Chondrocyte (in vitro differentiated cells): ENCODE results near the gene DIPK1B. TPM values are rescaled to one million over a fixed set of nuclear protein-coding genes. Genes with fewer than 3 reads are reported as not detected.

Source experiments
- DNase-seq: peaks from one replicate; pipeline ENCODE4 v3.0.0; 2021; ENCODE audit warnings: mixed read lengths, low spot score
- H3K27ac Mint-ChIP-seq: one replicate; pipeline ENCODE4 v1.8.0; 2021; ENCODE audit warnings: mild to moderate bottlenecking, moderate library complexity, mixed read lengths; ENCODE audit not compliant: unreplicated experiment
- H3K27me3 Mint-ChIP-seq: 2 replicates; pipeline ENCODE4 v1.8.0; 2021; ENCODE audit warnings: low read depth, mixed read lengths
- H3K36me3 Mint-ChIP-seq: 2 replicates; pipeline ENCODE4 v1.8.0; 2021; ENCODE audit warnings: low read depth, mixed read lengths
- H3K4me1 Mint-ChIP-seq: 2 replicates; pipeline ENCODE4 v1.8.0; 2021; ENCODE audit warnings: low read depth, mild to moderate bottlenecking, mixed read lengths
- H3K4me3 Mint-ChIP-seq: one replicate; pipeline ENCODE4 v1.8.0; 2021; ENCODE audit warnings: mild to moderate bottlenecking, moderate library complexity, mixed read lengths; ENCODE audit not compliant: unreplicated experiment
- H3K9me3 Mint-ChIP-seq: 2 replicates; pipeline ENCODE4 v1.8.0; 2021; ENCODE audit warnings: low read depth, mixed read lengths
- total RNA-seq: library from RNA; stranded (reverse); gene quantifications from 3 replicates; pipeline ENCODE4 v1.2.1, GENCODE V29; 2021
- TF ChIP-seq, protein P1 (sequence below): fragments of 200-600 bp; sonication (generic); IDR thresholded peaks from 2 replicates; pipeline ENCODE4 v1.5.0; 2021; ENCODE audit warnings: antibody characterized with exemption, mild to moderate bottlenecking, moderate library complexity

The DIPK1B gene
- total RNA-seq, 1 donor from 2014 or later = 9.2 TPM

DNA sequence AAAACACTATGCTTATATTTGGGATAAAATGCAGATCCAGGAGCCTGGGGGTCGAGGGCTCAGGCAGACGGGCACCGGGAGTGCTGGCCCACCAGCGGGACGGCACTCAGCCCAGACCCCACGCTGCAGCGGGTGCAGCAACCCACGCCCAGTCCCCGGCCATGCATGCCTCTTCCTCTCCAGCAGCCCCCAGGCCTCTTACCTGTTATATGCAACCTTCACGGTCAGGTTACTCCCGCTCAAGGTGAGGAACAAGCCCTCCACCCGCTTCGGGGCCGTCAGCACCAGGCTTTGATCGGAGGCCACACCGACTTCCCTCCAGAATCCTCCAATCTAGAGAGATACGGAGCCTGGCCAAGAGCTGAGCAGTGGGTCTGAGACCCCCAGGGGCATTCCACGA lies 44.5 kb downstream of the DIPK1B start:
- peaks cover 7% of the 10 kb centered on the region for H3K27me3 Mint-ChIP-seq
- no peak overlapping the region for H3K4me3 Mint-ChIP-seq
- no peak overlapping the region for H3K27ac Mint-ChIP-seq
- peaks cover 17% of the 10 kb centered on the region for H3K9me3 Mint-ChIP-seq
- H3K36me3 Mint-ChIP-seq = no peaks in the 10 kb centered on the region
- no peak for DNase-seq
- TF ChIP-seq, protein P1, sequence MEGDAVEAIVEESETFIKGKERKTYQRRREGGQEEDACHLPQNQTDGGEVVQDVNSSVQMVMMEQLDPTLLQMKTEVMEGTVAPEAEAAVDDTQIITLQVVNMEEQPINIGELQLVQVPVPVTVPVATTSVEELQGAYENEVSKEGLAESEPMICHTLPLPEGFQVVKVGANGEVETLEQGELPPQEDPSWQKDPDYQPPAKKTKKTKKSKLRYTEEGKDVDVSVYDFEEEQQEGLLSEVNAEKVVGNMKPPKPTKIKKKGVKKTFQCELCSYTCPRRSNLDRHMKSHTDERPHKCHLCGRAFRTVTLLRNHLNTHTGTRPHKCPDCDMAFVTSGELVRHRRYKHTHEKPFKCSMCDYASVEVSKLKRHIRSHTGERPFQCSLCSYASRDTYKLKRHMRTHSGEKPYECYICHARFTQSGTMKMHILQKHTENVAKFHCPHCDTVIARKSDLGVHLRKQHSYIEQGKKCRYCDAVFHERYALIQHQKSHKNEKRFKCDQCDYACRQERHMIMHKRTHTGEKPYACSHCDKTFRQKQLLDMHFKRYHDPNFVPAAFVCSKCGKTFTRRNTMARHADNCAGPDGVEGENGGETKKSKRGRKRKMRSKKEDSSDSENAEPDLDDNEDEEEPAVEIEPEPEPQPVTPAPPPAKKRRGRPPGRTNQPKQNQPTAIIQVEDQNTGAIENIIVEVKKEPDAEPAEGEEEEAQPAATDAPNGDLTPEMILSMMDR = no peak
- H3K4me1 Mint-ChIP-seq = peaks cover 3% of the 10 kb centered on the region

DNA sequence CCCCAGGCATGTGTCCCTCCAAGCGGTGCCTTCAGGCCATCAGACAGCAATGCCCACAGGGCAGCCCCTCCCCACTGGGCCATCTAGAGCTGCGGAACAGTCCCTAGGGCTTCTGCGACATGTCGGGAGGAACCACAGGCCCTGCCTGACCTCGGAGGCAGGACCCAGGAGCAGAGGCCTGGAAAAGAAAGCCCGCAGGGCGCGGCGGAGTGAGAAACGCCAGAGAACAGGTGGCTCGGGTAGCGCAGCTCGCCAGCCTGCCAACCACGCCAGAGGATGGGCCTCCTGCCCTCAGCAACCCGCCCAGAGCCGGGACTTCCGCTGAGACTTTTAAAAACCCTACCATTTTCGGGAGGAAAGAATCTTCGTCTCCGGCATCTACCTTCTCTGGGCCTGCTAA lies 45.0 kb downstream of the DIPK1B start:
- DNase-seq = no peak
- Mint-ChIP-seq H3K36me3 (no peaks in the 10 kb centered on the region), H3K27ac (no peak overlapping the region), H3K9me3 (peaks cover 12% of the 10 kb centered on the region), H3K4me3 (no peak overlapping the region), H3K27me3 (peaks cover 2% of the 10 kb centered on the region), H3K4me1 (peaks cover 3% of the 10 kb centered on the region)
- TF ChIP-seq, protein P1 = no peak

DNA sequence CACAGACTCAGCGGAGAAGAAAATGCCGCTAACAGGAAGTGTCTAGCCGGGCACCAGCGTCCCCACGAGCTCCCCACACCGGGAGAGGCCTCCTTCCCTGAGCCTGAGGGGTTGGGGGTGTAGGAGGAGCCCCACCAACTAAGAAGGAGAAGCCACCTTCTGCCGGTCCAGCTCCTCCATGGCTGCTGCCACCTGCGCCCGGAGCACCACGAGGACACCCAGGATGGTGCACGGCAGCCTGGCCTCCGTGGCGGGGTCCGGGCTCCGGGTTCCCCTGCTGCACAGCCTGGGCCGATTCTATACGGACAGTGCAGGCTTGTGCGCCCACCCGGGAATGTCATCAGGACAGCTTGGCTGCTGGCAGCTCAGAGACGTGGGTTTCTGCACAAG lies 45.4 kb downstream of the DIPK1B start:
- Mint-ChIP-seq H3K4me3 (no peak overlapping the region), H3K27me3 (no peaks in the 10 kb centered on the region), H3K27ac (no peak overlapping the region), H3K9me3 (peaks cover 8% of the 10 kb centered on the region), H3K36me3 (no peaks in the 10 kb centered on the region), H3K4me1 (peaks cover 3% of the 10 kb centered on the region)
- no peak for DNase-seq
- TF ChIP-seq, protein P1 = no peak

DNA sequence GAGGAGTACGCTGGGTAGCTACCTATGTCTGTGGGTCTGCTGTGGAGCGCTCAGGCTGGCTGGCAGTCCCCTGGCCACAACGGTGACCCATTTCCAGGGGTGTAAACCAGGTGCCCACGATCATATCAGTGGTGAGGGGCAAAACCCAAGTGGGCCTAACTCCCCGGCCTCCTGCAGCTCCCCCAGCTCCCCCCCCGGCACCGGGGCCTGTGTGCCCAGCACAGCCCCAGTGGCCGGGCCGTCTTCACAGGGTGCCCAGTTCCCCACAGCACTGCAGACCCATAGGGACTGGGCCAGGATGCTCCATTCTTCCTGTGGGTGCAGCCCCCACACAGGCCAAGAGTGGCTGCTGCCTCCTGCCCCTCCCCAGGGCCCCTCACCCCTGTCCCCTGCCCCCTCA lies 46.6 kb downstream of the DIPK1B start:
- H3K4me1 Mint-ChIP-seq = peaks cover 3% of the 10 kb centered on the region
- no peaks in the 10 kb centered on the region for H3K27me3 Mint-ChIP-seq
- TF ChIP-seq, protein P1 = no peak
- no peak overlapping the region for H3K27ac Mint-ChIP-seq
- no peaks in the 10 kb centered on the region for H3K36me3 Mint-ChIP-seq
- H3K4me3 Mint-ChIP-seq = no peak overlapping the region
- peaks cover 6% of the 10 kb centered on the region for H3K9me3 Mint-ChIP-seq
- DNase-seq = no peak

DNA sequence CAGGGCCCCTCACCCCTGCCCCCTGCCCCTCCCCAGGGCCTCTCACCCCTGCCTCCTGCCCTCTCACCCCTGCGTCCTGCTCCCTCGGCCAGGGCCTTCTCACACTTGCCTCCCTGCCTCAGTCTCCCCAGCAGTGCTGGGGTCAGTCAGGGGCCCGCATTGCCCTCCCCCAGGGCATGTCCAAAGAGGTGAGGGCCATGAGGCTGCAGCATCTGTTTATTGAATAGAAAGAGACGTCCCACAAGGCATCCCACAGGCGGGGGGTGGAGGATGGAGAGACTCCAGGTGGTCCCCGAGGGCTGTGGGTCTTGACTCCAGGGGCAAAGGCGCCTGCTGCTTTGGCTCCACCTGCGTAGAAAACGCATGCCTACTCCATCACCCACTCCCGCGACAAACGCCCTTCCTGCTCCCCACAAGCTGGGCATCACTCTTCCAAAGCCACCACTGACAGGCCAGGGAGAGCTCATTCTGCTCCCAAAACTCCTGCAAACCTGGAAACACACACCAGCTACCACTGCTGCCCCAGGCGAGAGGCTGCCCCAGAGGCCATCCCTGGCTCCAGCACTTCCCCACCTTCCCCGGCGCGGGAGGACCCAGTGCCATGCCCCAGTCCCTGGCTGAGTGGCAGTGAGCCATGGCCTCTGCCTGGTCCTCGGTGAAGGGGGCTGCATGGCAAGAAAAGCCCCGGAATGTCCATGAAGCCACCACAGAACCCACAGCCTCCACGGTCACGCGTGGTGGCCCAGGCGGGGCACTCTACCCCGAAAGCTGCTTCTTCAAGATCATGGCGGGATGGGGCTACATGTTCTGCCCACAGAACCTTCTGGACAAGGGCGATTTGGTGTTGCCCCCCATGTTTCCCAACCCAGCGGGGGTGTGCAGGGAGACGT lies 47.3 kb downstream of the DIPK1B start:
- Mint-ChIP-seq H3K36me3 (no peaks in the 10 kb centered on the region), H3K27me3 (no peaks in the 10 kb centered on the region), H3K27ac (no peak overlapping the region), H3K9me3 (peaks cover 6% of the 10 kb centered on the region), H3K4me1 (peaks cover 3% of the 10 kb centered on the region), H3K4me3 (no peak overlapping the region)
- TF ChIP-seq, protein P1 = no peak
- peak; percentile 71 for DNase-seq
